ENCODE results near the gene FAM234B.

FAM234B gene

DNA sequence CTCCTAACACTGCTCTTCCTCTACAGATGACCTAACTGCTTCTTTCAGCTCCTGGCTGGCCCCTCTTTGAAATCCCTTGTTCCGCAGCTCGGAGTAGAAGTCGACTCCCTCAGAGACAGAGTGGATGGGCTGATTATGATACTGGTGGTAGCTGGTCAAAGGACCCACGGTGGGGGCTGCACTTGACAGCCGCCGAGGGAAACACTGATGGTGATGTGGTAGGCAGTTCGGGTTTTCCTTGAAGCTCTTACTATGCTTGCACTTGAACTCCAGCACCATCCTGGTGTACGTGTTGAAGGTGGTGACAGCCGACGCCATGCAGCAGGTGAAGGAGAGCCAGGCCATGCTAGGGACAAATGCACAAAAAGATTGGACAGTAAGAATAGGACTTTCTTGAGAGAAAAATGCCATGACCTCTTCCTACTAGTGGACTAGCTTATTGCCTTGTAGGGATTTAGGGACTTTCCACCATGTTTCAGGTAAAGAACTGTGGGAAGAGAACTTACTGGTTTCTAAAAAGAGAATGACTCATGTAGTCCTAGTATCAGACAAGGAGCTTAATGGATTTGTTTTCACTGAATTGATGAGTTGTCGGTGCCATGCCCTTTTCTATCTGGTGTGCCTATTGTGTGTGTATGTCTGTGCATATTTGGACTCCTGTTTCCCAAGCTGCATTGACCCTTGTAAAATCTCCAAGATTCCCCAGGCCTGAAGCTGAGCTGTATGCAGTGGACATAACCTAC is 40.9 kb downstream of the FAM234B start:
- POLR2A ChIA-PET = no interaction called here
- DNase-seq (ENCODE audit: extremely low spot score) = no peak
- TF ChIP-seq ELF4 (IDR thresholded peaks at IDR 0.05) (no peak), HDGF (IDR thresholded peaks at IDR 0.05; ENCODE audit: borderline replicate concordance) (no peak), LEF1 (IDR thresholded peaks at IDR 0.05; ENCODE audit: borderline replicate concordance) (no peak), FOXA1 (IDR thresholded peaks at IDR 0.05) (no peak)
- CTCF ChIA-PET = interaction anchor here (0.6 kb wide), 1 partner anchor 142 kb away, joined by 3 read pairs; no protein-coding TSS in a partner anchor

DNA sequence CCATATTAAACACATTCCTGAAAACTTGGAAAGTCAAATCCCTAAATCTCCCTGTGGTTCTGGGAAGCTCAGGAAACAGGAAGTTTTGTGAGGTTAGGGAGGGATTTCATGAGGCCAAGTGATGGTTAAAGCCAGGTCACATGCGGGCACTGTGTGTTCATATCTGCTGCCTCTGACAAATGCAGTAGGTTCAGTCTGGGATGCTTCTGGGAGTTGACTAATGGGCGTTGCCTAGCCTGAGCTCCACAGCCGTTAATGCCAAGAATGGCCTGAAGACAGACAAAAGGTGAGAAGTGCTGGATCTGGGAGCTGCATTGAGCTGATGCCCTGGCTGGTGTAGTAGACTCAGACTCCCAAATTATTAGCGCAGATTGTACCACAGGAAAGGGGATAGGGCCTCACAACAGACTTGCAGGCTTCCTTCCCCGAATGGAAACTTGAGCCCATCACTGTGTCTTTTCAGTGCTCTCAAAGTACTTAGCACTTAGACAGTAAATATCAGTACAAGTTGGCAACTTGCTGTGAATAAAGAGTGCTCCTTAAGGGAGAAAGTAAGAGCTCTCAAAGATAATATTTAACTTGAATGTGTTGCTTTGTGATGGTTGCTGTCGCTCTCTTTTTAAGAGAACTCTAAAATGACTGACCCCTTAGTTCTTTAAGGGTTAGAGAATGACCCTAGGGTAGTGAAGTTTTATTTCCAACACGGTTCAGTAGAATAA is 41.9 kb downstream of the FAM234B start:
- POLR2A ChIA-PET = no interaction called here
- TF ChIP-seq SUZ12 (IDR thresholded peaks at IDR 0.05) = no peak
- no peak for TF ChIP-seq TARDBP (IDR thresholded peaks at IDR 0.05)
- no peak for TF ChIP-seq LEF1 (IDR thresholded peaks at IDR 0.05; ENCODE audit: borderline replicate concordance)
- no peak for TF ChIP-seq FOXK2 (IDR thresholded peaks at IDR 0.05)
- no peak for TF ChIP-seq SP1 (IDR thresholded peaks at IDR 0.05)
- TF ChIP-seq HDGF (IDR thresholded peaks at IDR 0.05; ENCODE audit: borderline replicate concordance) = no peak
- TF ChIP-seq FOXA1 (IDR thresholded peaks at IDR 0.05) = no peak
- no peak for TF ChIP-seq ELF4 (IDR thresholded peaks at IDR 0.05)
- TF ChIP-seq BHLHE40 (IDR thresholded peaks at IDR 0.05; ENCODE audit: borderline replicate concordance) = no peak
- TF ChIP-seq ARNT (IDR thresholded peaks at IDR 0.05) = no peak
- TF ChIP-seq L3MBTL2 (conservative IDR thresholded peaks at IDR 0.05) = no peak
- TF ChIP-seq ZNF384 (IDR thresholded peaks at IDR 0.05) = no peak
- no peak for TF ChIP-seq NFRKB (IDR thresholded peaks at IDR 0.05)
- TF ChIP-seq FOXM1 (IDR thresholded peaks at IDR 0.05; ENCODE audit: borderline replicate concordance) = no peak
- no peak for TF ChIP-seq CTBP1 (IDR thresholded peaks at IDR 0.05; ENCODE audit: borderline replicate concordance)
- TF ChIP-seq, protein P1, sequence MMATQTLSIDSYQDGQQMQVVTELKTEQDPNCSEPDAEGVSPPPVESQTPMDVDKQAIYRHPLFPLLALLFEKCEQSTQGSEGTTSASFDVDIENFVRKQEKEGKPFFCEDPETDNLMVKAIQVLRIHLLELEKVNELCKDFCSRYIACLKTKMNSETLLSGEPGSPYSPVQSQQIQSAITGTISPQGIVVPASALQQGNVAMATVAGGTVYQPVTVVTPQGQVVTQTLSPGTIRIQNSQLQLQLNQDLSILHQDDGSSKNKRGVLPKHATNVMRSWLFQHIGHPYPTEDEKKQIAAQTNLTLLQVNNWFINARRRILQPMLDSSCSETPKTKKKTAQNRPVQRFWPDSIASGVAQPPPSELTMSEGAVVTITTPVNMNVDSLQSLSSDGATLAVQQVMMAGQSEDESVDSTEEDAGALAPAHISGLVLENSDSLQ (IDR thresholded peaks at IDR 0.05) = no peak
- no peak for DNase-seq (ENCODE audit: extremely low spot score)
- CTCF ChIA-PET = no interaction called here

DNA sequence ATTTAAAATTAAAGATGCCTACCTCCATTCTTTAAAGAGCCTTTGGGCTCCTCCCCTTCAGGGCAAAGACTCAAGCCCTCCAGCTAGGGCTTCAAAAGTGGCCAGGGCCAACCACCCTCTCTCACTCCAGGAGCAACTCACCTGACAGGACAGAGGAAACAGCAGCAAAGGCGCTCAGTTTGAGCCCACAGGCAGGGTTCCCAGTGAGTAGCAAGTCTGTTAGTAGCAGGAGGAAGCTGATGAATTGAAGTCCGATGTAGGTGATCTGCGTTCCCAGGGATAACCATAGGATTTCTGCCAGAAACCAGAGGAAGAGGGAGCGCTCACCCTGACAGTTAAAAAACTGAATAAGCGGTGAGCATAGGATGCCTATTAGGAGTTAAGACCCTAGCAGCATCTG is 43.6 kb downstream of the FAM234B start:
- POLR2A ChIA-PET = interaction anchor here (0.9 kb wide), 1 partner anchor 14 kb away, joined by 4 read pairs; no protein-coding TSS in a partner anchor
- no peak for DNase-seq (ENCODE audit: extremely low spot score)
- TF ChIP-seq ZNF384 (IDR thresholded peaks at IDR 0.05) (no peak), FOXK2 (IDR thresholded peaks at IDR 0.05) (no peak), NFRKB (IDR thresholded peaks at IDR 0.05) (no peak), L3MBTL2 (conservative IDR thresholded peaks at IDR 0.05) (no peak), CTBP1 (IDR thresholded peaks at IDR 0.05; ENCODE audit: borderline replicate concordance) (no peak), FOXA1 (IDR thresholded peaks at IDR 0.05) (no peak), FOXM1 (IDR thresholded peaks at IDR 0.05; ENCODE audit: borderline replicate concordance) (no peak), TARDBP (IDR thresholded peaks at IDR 0.05) (no peak), ELF4 (IDR thresholded peaks at IDR 0.05) (no peak), ARNT (IDR thresholded peaks at IDR 0.05) (no peak), BHLHE40 (IDR thresholded peaks at IDR 0.05; ENCODE audit: borderline replicate concordance) (no peak), HDGF (IDR thresholded peaks at IDR 0.05; ENCODE audit: borderline replicate concordance) (no peak), LEF1 (IDR thresholded peaks at IDR 0.05; ENCODE audit: borderline replicate concordance) (no peak), SUZ12 (IDR thresholded peaks at IDR 0.05) (no peak), SP1 (IDR thresholded peaks at IDR 0.05) (no peak)
- TF ChIP-seq, protein P1 (IDR thresholded peaks at IDR 0.05) = no peak
- CTCF ChIA-PET = interaction anchor here (0.6 to 3.5 kb wide), 2 partner anchors 124 to 244 kb away, joined by 3 to 13 read pairs; no protein-coding TSS in a partner anchor

DNA sequence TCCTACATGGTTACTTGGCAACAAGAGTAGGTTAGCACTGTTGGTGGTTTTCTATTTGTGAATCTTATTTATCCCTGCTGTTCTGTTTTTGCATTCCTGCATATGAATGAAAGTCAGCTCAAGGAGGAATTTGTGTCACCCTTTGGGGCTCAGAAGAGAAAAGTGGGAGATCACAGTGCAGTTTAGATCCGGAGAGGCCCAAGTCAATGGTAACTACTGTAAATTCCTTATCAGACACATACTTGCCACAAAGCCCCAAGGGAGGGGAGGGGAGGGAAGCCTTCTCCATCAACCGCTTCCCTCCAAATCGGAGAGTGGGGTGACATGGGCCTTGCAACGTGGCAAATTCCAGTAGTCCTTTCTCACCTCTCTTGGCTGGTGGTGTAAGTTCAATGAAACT is 44.3 kb downstream of the FAM234B start:
- CTCF ChIA-PET = interaction anchor here (3.5 kb wide), 1 partner anchor 123 kb away, joined by 13 read pairs; no protein-coding TSS in a partner anchor
- POLR2A ChIA-PET = no interaction called here
- no peak for DNase-seq (ENCODE audit: extremely low spot score)
- no peak for TF ChIP-seq CTBP1 (IDR thresholded peaks at IDR 0.05; ENCODE audit: borderline replicate concordance)
- TF ChIP-seq TARDBP (IDR thresholded peaks at IDR 0.05) = no peak
- no peak for TF ChIP-seq NFRKB (IDR thresholded peaks at IDR 0.05)
- TF ChIP-seq BHLHE40 (IDR thresholded peaks at IDR 0.05; ENCODE audit: borderline replicate concordance) = no peak
- no peak for TF ChIP-seq ARNT (IDR thresholded peaks at IDR 0.05)
- TF ChIP-seq LEF1 (IDR thresholded peaks at IDR 0.05; ENCODE audit: borderline replicate concordance) = no peak
- TF ChIP-seq SUZ12 (IDR thresholded peaks at IDR 0.05) = no peak
- no peak for TF ChIP-seq FOXM1 (IDR thresholded peaks at IDR 0.05; ENCODE audit: borderline replicate concordance)
- TF ChIP-seq L3MBTL2 (conservative IDR thresholded peaks at IDR 0.05) = no peak
- TF ChIP-seq ZNF384 (IDR thresholded peaks at IDR 0.05) = no peak
- TF ChIP-seq, protein P1 (IDR thresholded peaks at IDR 0.05) = no peak
- TF ChIP-seq FOXK2 (IDR thresholded peaks at IDR 0.05) = no peak
- TF ChIP-seq FOXA1 (IDR thresholded peaks at IDR 0.05) = no peak
- no peak for TF ChIP-seq SP1 (IDR thresholded peaks at IDR 0.05)
- no peak for TF ChIP-seq ELF4 (IDR thresholded peaks at IDR 0.05)

DNA sequence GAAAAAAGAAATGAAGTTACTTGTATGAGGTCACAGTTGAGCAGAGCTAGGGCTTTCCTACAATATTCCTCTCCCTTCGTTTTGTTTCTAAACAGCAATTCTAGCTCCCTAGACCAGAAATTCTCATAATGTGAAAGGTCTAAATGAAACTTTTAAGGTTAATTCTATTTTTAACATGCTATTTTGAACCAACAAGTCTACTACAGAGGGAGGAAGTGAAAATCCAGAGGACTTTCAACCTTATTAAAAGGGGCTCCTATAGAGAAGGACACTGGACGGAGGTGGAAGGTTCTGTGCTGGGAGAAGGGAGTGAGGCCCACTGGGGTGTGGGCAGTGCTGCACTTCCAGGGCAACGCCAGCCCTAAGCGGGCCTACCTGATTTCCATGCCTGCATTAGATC is 45.9 kb downstream of the FAM234B start:
- ChIA-PET POLR2A (no interaction called here), CTCF (interaction anchor here (0.6 to 3.5 kb wide), 2 partner anchors 122 to 124 kb away, joined by 3 to 13 read pairs; no protein-coding TSS in a partner anchor)
- no peak for TF ChIP-seq ARNT (IDR thresholded peaks at IDR 0.05)
- TF ChIP-seq HDGF (IDR thresholded peaks at IDR 0.05; ENCODE audit: borderline replicate concordance) = no peak
- TF ChIP-seq ELF4 (IDR thresholded peaks at IDR 0.05) = no peak
- TF ChIP-seq ZNF384 (IDR thresholded peaks at IDR 0.05) = no peak
- TF ChIP-seq, protein P1 (IDR thresholded peaks at IDR 0.05) = no peak
- TF ChIP-seq SP1 (IDR thresholded peaks at IDR 0.05) = no peak
- TF ChIP-seq TARDBP (IDR thresholded peaks at IDR 0.05) = no peak
- TF ChIP-seq LEF1 (IDR thresholded peaks at IDR 0.05; ENCODE audit: borderline replicate concordance) = no peak
- no peak for TF ChIP-seq L3MBTL2 (conservative IDR thresholded peaks at IDR 0.05)
- no peak for TF ChIP-seq NFRKB (IDR thresholded peaks at IDR 0.05)
- no peak for TF ChIP-seq FOXA1 (IDR thresholded peaks at IDR 0.05)
- TF ChIP-seq CTBP1 (IDR thresholded peaks at IDR 0.05; ENCODE audit: borderline replicate concordance) = no peak
- TF ChIP-seq FOXK2 (IDR thresholded peaks at IDR 0.05) = no peak
- no peak for TF ChIP-seq SUZ12 (IDR thresholded peaks at IDR 0.05)
- DNase-seq (ENCODE audit: extremely low spot score) = no peak

Measured in HEK293T (cell line).